GM12892 (cell line): ENCODE measurements around the gene ARMC3.

Experiments
- POLR2A ChIP-seq: IDR thresholded peaks from 2 replicates; pipeline ENCODE4 v1.6.1; 2011; ENCODE audit warnings: low read depth, low read length, control low read depth
- POLR2AphosphoS5 ChIP-seq: IDR thresholded peaks from 2 replicates; pipeline ENCODE4 v1.6.1; 2011; ENCODE audit warnings: low read depth, low read length, control low read depth
- TAF1 ChIP-seq: IDR thresholded peaks from 2 replicates; pipeline ENCODE4 v1.6.1; 2011; ENCODE audit warnings: low read depth, mild to moderate bottlenecking, control low read depth, low read length, borderline replicate concordance

- TF ChIP-seq POLR2AphosphoS5 (no peak), POLR2A (no peak), TAF1 (no peak)
Measured at GRCh38 chr10:22897371-22897770, 30.5 kb upstream of the ARMC3 start.
